ENCODE measurements around the gene SEPHS2.

The SEPHS2 gene

GRCh38 chr16:30429678-30430427 lies 15.8 kb downstream of the SEPHS2 start, which contains the start of gene DCTPP1:
Gene DCTPP1 (minus strand): TSS chr16:30430030. CDS start chr16:30429980, 50 bp downstream.
- DNase-seq (ENCODE audit: low spot score), result peak; percentile 100

- DNase-seq (ENCODE audit: low spot score), result no peak
Measured at GRCh38 chr16:30429418-30429677, 16.3 kb downstream of the SEPHS2 start.

- DNase-seq (ENCODE audit: low spot score), result no peak
Measured at GRCh38 chr16:30428055-30428454, 17.6 kb downstream of the SEPHS2 start.

- DNase-seq (ENCODE audit: low spot score), result no peak
Measured at GRCh38 chr16:30421010-30421409, 24.7 kb downstream of the SEPHS2 start.

GRCh38 chr16:30418350-30419181 lies 27.1 kb downstream of the SEPHS2 start:
- no peak for DNase-seq (ENCODE audit: low spot score)

- DNase-seq (ENCODE audit: low spot score), result peak; percentile 81
Measured at GRCh38 chr16:30417529-30418349, 27.9 kb downstream of the SEPHS2 start.

GRCh38 chr16:30416624-30417528 lies 28.8 kb downstream of the SEPHS2 start:
- DNase-seq (ENCODE audit: low spot score), result peak; percentile 45

- DNase-seq (ENCODE audit: low spot score), result no peak
Measured at GRCh38 chr16:30416047-30416603, 29.5 kb downstream of the SEPHS2 start.

GRCh38 chr16:30414159-30414558 lies 31.5 kb downstream of the SEPHS2 start:
- DNase-seq (ENCODE audit: low spot score), result no peak

- DNase-seq (ENCODE audit: low spot score), result no peak
Measured at GRCh38 chr16:30413112-30413806, 32.4 kb downstream of the SEPHS2 start.

- peak; percentile 91 for DNase-seq (ENCODE audit: low spot score)
Measured at GRCh38 chr16:30409125-30410060, 36.3 kb downstream of the SEPHS2 start.

GRCh38 chr16:30407804-30408534 lies 37.7 kb downstream of the SEPHS2 start:
- peak; percentile 34 for DNase-seq (ENCODE audit: low spot score)

- DNase-seq (ENCODE audit: low spot score), result peak; percentile 91
Measured at GRCh38 chr16:30407102-30407803, 38.4 kb downstream of the SEPHS2 start, which contains the start of gene ZNF771. Gene ZNF771 (plus strand): TSS chr16:30407606. CDS start chr16:30408054, 448 bp downstream.

- DNase-seq (ENCODE audit: low spot score), result no peak
Measured at GRCh38 chr16:30406795-30407101, 38.9 kb downstream of the SEPHS2 start.

GRCh38 chr16:30401768-30402425 lies 43.8 kb downstream of the SEPHS2 start:
- no peak for DNase-seq (ENCODE audit: low spot score)

GRCh38 chr16:30399435-30400186 lies 46.1 kb downstream of the SEPHS2 start:
- DNase-seq (ENCODE audit: low spot score), result no peak

Data from cerebellar cortex (tissue), 1 donor.